HepG2 (cell line): ENCODE results near the gene DNAJC4. TPM values are rescaled to one million over a fixed set of nuclear protein-coding genes. Genes with fewer than 3 reads are reported as not detected.
A peak's percentile ranks its signal among the peaks of the same experiment; 100 is the strongest.

ENCODE experiments used
- ATAC-seq: fragments of 200-7000 bp; cut with Tn5 transposase; 3 replicates; pipeline ENCODE4 v1.9.1; 2020; ENCODE audit warnings: mild to moderate bottlenecking, moderate library complexity
- BruUV-seq: library from RNA; stranded (reverse); fragments of 400-500 nt; replicated peaks from 2 replicates; lab custom pipeline; 2021; lab: Mats Ljungman, UMichigan
- CTCF ChIA-PET: fragments of 300-600 bp; formaldehyde crosslinking; extraction: SDS; loops from one replicate; lab custom pipeline; 2021; ENCODE audit warnings: low total read pairs, inconsistent platforms, low intra/inter-chr PET ratio; lab: Yijun Ruan, JAX
- POLR2A ChIA-PET: fragments of 350-600 bp; sonication (Branson Sonifier 250); formaldehyde crosslinking; loops from one replicate; lab custom pipeline; 2020; ENCODE audit warnings: antibody characterized with exemption, inconsistent platforms; lab: Yijun Ruan, JAX
- DNase-seq: peaks from one replicate; pipeline ENCODE4 v3.0.0-alpha.2; 2015; ENCODE audit warnings: low spot score
- FAIRE-seq: peaks from 3 replicates; lab custom pipeline; 2011; peaks lifted over from hg19 to GRCh38; lab: Jason Lieb, UNC
- H2AFZ ChIP-seq: one replicate; pipeline ENCODE4 v1.6.1; 2011; ENCODE audit warnings: low read length, inconsistent platforms
- H3K27ac ChIP-seq: fragments of 300-600 bp; 3 replicates; pipeline ENCODE4 v1.8.0; 2011; ENCODE audit warnings: mixed run types, mild to moderate bottlenecking, mixed read lengths, low read length, inconsistent platforms; ENCODE audit not compliant: insufficient read depth; ENCODE audit errors: extremely low read length
- H3K27me3 ChIP-seq, 2 experiments: fragments of 200-600 bp in 1 of 2; 2 replicates in 1 of 2; 3 replicates in 1 of 2; pipeline versions ENCODE4 v1.6.0 to v1.8.0; 2011; ENCODE audit warnings: low read length in 2 of 2, mild to moderate bottlenecking in 2 of 2, moderate library complexity in 2 of 2, inconsistent platforms in 1 of 2; ENCODE audit not compliant: insufficient read depth in 2 of 2, control insufficient read depth in 1 of 2
- H3K36me3 ChIP-seq, 2 experiments: fragments of 200-600 bp in 1 of 2; replicated peaks in 1 of 2; 2 replicates in 1 of 2; 3 replicates in 1 of 2; pipeline versions ENCODE4 v1.5.1 to v1.8.0; 2011; ENCODE audit warnings: low read length in 2 of 2, inconsistent platforms in 1 of 2; ENCODE audit not compliant: insufficient read depth in 2 of 2, control insufficient read depth in 1 of 2
- H3K4me1 ChIP-seq: 2 replicates; pipeline ENCODE4 v1.5.1; 2012; ENCODE audit warnings: low read length, inconsistent platforms; ENCODE audit not compliant: insufficient read depth
- H3K4me2 ChIP-seq: 2 replicates; pipeline ENCODE4 v1.6.0; 2011; ENCODE audit warnings: low read depth, low read length, inconsistent platforms
- H3K4me3 ChIP-seq, 3 experiments: fragments of 200-600 bp in 1 of 3; sonication (generic), shearing (Covaris generic) in 1 of 3; replicated peaks in 1 of 3; 2 replicates each; pipeline ENCODE4 v1.5.1; 2011 to 2016; ENCODE audit warnings: low read length in 3 of 3, inconsistent platforms in 2 of 3, low read depth in 2 of 3, mild to moderate bottlenecking in 2 of 3, control low read depth in 1 of 3, mixed read lengths in 1 of 3; ENCODE audit not compliant: insufficient read depth in 1 of 3
- H3K79me2 ChIP-seq: one replicate; pipeline ENCODE4 v1.6.1; 2011; ENCODE audit warnings: low read length, inconsistent platforms; ENCODE audit not compliant: insufficient read depth
- H3K9ac ChIP-seq: 2 replicates; pipeline ENCODE4 v1.6.0; 2011; ENCODE audit warnings: mild to moderate bottlenecking, low read depth, low read length, inconsistent platforms; ENCODE audit not compliant: insufficient read depth
- H3K9me3 ChIP-seq: 2 replicates; pipeline ENCODE4 v1.5.1; 2012; ENCODE audit warnings: mild to moderate bottlenecking, low read length
- H4K20me1 ChIP-seq: 2 replicates; pipeline ENCODE4 v1.6.0; 2011; ENCODE audit warnings: inconsistent platforms, mild to moderate bottlenecking, low read length, moderate library complexity; ENCODE audit not compliant: insufficient read depth
- DMAP1 ChIP-seq: IDR thresholded peaks from 2 replicates; pipeline ENCODE4 v1.6.1; 2016
- EZH2 ChIP-seq: conservative IDR thresholded peaks from 2 replicates; pipeline ENCODE4 v1.6.1; 2012; ENCODE audit warnings: mild to moderate bottlenecking, low read depth, low read length, moderate library complexity
- KMT2B ChIP-seq: IDR thresholded peaks from 2 replicates; pipeline ENCODE4 v1.6.1; 2016; ENCODE audit warnings: missing genetic modification reagents, missing compliant biosample characterization
- MAFG ChIP-seq: sonication (generic); formaldehyde crosslinking; IDR thresholded peaks from 2 replicates; pipeline ENCODE4 v1.5.1; 2020; ENCODE audit warnings: mild to moderate bottlenecking, missing genetic modification reagents
- MTF1 ChIP-seq: sonication (generic); formaldehyde crosslinking; IDR thresholded peaks from 2 replicates; pipeline ENCODE4 v1.5.0; 2020; ENCODE audit warnings: missing genetic modification reagents
- MXD3 ChIP-seq: IDR thresholded peaks from 2 replicates; pipeline ENCODE4 v1.6.1; 2016; ENCODE audit warnings: mild to moderate bottlenecking, missing biosample characterization, missing genetic modification reagents
- NR3C1 ChIP-seq: sonication (generic); formaldehyde crosslinking; IDR thresholded peaks from 2 replicates; pipeline ENCODE4 v1.4.0; 2020; ENCODE audit warnings: missing genetic modification reagents
- PBX3 ChIP-seq: sonication (generic); formaldehyde crosslinking; IDR thresholded peaks from 2 replicates; pipeline ENCODE4 v1.8.1; 2023; ENCODE audit warnings: missing genetic modification reagents, inconsistent platforms, borderline replicate concordance
- SNAI1 ChIP-seq: sonication (generic); formaldehyde crosslinking; IDR thresholded peaks from 2 replicates; pipeline ENCODE4 v1.5.0; 2020; ENCODE audit warnings: mild to moderate bottlenecking, missing genetic modification reagents, borderline replicate concordance
- ZNF138 ChIP-seq: sonication (generic); formaldehyde crosslinking; IDR thresholded peaks from 2 replicates; pipeline ENCODE4 v1.5.0; 2020; ENCODE audit warnings: mild to moderate bottlenecking, low read depth, missing genetic modification reagents
- ZNF468 ChIP-seq: sonication (generic); formaldehyde crosslinking; IDR thresholded peaks from 2 replicates; pipeline ENCODE4 v1.8.0; 2022; ENCODE audit warnings: mild to moderate bottlenecking, moderate library complexity, missing genetic modification reagents
- ZNF558 ChIP-seq: sonication (generic); formaldehyde crosslinking; IDR thresholded peaks from 2 replicates; pipeline ENCODE4 v1.9.0; 2022; ENCODE audit warnings: mild to moderate bottlenecking, missing genetic modification reagents, borderline replicate concordance
- ZNF687 ChIP-seq: sonication (generic); formaldehyde crosslinking; IDR thresholded peaks from 2 replicates; pipeline ENCODE4 v1.5.1; 2020; ENCODE audit warnings: mild to moderate bottlenecking, missing genetic modification reagents, moderate library complexity
- ZNF747 ChIP-seq: sonication (generic); formaldehyde crosslinking; IDR thresholded peaks from 2 replicates; pipeline ENCODE4 v1.8.1; 2023; ENCODE audit warnings: missing genetic modification reagents, mild to moderate bottlenecking, borderline replicate concordance
- WGBS: methylation state at CpG from one replicate; pipeline ENCODE4 v1.1.6; 2017; ENCODE audit warnings: low lambda C conversion rate; 5-methylcytosine and 5-hydroxymethylcytosine counted together
- in situ Hi-C: cut with HindIII; loops from 2 replicates; pipeline ENCODE4 v1.10.0; 2017; ENCODE audit warnings: low pct_unique_long_range_greater_than_20kb; ENCODE audit not compliant: extremely low pct_ligation_motif_present
- intact Hi-C: fragments of 100-400 bp; cut with micrococcal nuclease; formaldehyde crosslinking; loops from one replicate; pipeline ENCODE4 v1.10.0; 2022; ENCODE audit not compliant: unreplicated experiment
- polyA plus RNA-seq, 8 experiments: library from polyadenylated mRNA; depleted of rRNA in 3 of 8; stranded (reverse) in 7 of 8; unstranded in 1 of 8; fragments of >200 nt; fragmentation: Illumina TruSeq in 4 of 8; extraction: Trizol in 4 of 8; gene quantifications; 2 replicates each; pipeline versions ENCODE4 v1.2.1 to v1.2.3, GENCODE V29; 2011 to 2016; ENCODE audit warnings: low read depth in 4 of 8, missing spikeins in 1 of 8, mixed read lengths in 1 of 8; ENCODE audit not compliant: insufficient read depth in 1 of 8
- total RNA-seq, 5 experiments: library from RNA; depleted of rRNA; stranded (reverse); fragments of >200 nt; fragmentation: Illumina TruSeq; extraction: Trizol; gene quantifications; 2 replicates each; pipeline ENCODE4 v1.2.3, GENCODE V29; 2016; ENCODE audit warnings: low read depth in 1 of 5
- TF ChIP-seq, protein P1 (sequence below): IDR thresholded peaks from 2 replicates; pipeline ENCODE4 v1.6.1; 2016; ENCODE audit warnings: low read depth, missing genetic modification reagents, missing compliant biosample characterization

Gene DNAJC4
- total and polyA plus RNA-seq, 2 of the 13 experiments (the other 11 are each of a cell fraction or from before 2014, with no cell fraction given): 10.3 to 60.8 TPM

- in situ Hi-C loops: no loop called here
- 93% methylated on average over 5 of the region's 5 CpGs for WGBS
- POLR2A ChIA-PET: no interaction called here
- TF ChIP-seq ZNF687 (CRISPR knock-in tag) (no peak), MTF1 (CRISPR knock-in tag) (no peak), DMAP1 (CRISPR knock-in tag) (no peak), MXD3 (no peak), ZNF138 (CRISPR knock-in tag) (no peak), SNAI1 (CRISPR knock-in tag) (no peak), KMT2B (no peak), ZNF558 (no peak), MAFG (CRISPR knock-in tag) (no peak), PBX3 (CRISPR knock-in tag) (no peak), ZNF468 (CRISPR knock-in tag) (no peak), EZH2 (no peak), NR3C1 (CRISPR knock-in tag) (no peak), ZNF747 (CRISPR knock-in tag) (no peak)
- TF ChIP-seq, protein P1, sequence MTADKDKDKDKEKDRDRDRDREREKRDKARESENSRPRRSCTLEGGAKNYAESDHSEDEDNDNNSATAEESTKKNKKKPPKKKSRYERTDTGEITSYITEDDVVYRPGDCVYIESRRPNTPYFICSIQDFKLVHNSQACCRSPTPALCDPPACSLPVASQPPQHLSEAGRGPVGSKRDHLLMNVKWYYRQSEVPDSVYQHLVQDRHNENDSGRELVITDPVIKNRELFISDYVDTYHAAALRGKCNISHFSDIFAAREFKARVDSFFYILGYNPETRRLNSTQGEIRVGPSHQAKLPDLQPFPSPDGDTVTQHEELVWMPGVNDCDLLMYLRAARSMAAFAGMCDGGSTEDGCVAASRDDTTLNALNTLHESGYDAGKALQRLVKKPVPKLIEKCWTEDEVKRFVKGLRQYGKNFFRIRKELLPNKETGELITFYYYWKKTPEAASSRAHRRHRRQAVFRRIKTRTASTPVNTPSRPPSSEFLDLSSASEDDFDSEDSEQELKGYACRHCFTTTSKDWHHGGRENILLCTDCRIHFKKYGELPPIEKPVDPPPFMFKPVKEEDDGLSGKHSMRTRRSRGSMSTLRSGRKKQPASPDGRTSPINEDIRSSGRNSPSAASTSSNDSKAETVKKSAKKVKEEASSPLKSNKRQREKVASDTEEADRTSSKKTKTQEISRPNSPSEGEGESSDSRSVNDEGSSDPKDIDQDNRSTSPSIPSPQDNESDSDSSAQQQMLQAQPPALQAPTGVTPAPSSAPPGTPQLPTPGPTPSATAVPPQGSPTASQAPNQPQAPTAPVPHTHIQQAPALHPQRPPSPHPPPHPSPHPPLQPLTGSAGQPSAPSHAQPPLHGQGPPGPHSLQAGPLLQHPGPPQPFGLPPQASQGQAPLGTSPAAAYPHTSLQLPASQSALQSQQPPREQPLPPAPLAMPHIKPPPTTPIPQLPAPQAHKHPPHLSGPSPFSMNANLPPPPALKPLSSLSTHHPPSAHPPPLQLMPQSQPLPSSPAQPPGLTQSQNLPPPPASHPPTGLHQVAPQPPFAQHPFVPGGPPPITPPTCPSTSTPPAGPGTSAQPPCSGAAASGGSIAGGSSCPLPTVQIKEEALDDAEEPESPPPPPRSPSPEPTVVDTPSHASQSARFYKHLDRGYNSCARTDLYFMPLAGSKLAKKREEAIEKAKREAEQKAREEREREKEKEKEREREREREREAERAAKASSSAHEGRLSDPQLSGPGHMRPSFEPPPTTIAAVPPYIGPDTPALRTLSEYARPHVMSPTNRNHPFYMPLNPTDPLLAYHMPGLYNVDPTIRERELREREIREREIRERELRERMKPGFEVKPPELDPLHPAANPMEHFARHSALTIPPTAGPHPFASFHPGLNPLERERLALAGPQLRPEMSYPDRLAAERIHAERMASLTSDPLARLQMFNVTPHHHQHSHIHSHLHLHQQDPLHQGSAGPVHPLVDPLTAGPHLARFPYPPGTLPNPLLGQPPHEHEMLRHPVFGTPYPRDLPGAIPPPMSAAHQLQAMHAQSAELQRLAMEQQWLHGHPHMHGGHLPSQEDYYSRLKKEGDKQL (CRISPR knock-in tag): no peak
These were observed 8.7 kb downstream of the DNAJC4 start for GRCh38 chr11:64238999-64239398.

More at GRCh38 chr11:64238999-64239398, 8.7 kb downstream of the DNAJC4 start:
- H3K4me3 ChIP-seq: no peak overlapping the region
- FAIRE-seq (no peak), ATAC-seq (no peak), DNase-seq (no peak)
- H3K27me3 ChIP-seq: no peaks in the 10 kb centered on the region; a peak in 1 of 5 replicates
- no peak overlapping the region for H3K9ac ChIP-seq
- CTCF ChIA-PET: no interaction called here
- intact Hi-C loops: no loop called here
- H3K4me2 ChIP-seq: no peak overlapping the region
- peaks cover 16% of the 10 kb centered on the region for H3K79me2 ChIP-seq
- no peaks in the 10 kb centered on the region for H3K9me3 ChIP-seq
- H2AFZ ChIP-seq: no peak overlapping the region
- peaks cover 0 to 8% of the 10 kb centered on the region in 2 experiments; a peak in 3 of 5 replicates for H3K36me3 ChIP-seq
- H4K20me1 ChIP-seq: no peaks in the 10 kb centered on the region
- BruUV-seq: no TSS peak
- peaks cover 63% of the 10 kb centered on the region for H3K4me1 ChIP-seq
- H3K27ac ChIP-seq: peak overlapping the region; percentile 15
